Measurements from ENCODE around the gene EIF4A3. TPM values are rescaled to one million over a fixed set of nuclear protein-coding genes. Genes with fewer than 3 reads are reported as not detected.
"Not testable (repeated sequence)": the region's sequence is repeated elsewhere in the genome, so short reads cannot be mapped to it uniquely, and the experiment has no call there.

Gene EIF4A3
- total RNA-seq, 1 donor from 2014 or later, result 57.9 TPM

GRCh38 chr17:80173126-80173525, 26.2 kb upstream of the EIF4A3 start:
- no peak for DNase-seq (ENCODE audit: low spot score)

GRCh38 chr17:80171681-80172080, 24.8 kb upstream of the EIF4A3 start:
- no peak for DNase-seq (ENCODE audit: low spot score)

GRCh38 chr17:80169784-80170500, 23.0 kb upstream of the EIF4A3 start, which contains the start of gene CARD14:
Gene CARD14, plus strand, starts transcription at chr17:80170030. Its CDS starts 11,409 bp downstream, at chr17:80181439.
- DNase-seq (ENCODE audit: low spot score), result peak; percentile 33

- DNase-seq (ENCODE audit: low spot score), result no peak
Measured at GRCh38 chr17:80169107-80169506, 22.2 kb upstream of the EIF4A3 start.

GRCh38 chr17:80168371-80168770, 21.4 kb upstream of the EIF4A3 start:
- DNase-seq (ENCODE audit: low spot score), result no peak

- no peak for DNase-seq (ENCODE audit: low spot score)
Measured at GRCh38 chr17:80166446-80166845, 19.5 kb upstream of the EIF4A3 start.

GRCh38 chr17:80164185-80164584, 17.3 kb upstream of the EIF4A3 start:
- DNase-seq (ENCODE audit: low spot score), result no peak

GRCh38 chr17:80163336-80163735, 16.4 kb upstream of the EIF4A3 start:
- DNase-seq (ENCODE audit: low spot score), result no peak

- no peak for DNase-seq (ENCODE audit: low spot score)
Measured at GRCh38 chr17:80160536-80160935, 13.6 kb upstream of the EIF4A3 start.

- DNase-seq (ENCODE audit: low spot score), result no peak
Measured at GRCh38 chr17:80158846-80159245, 11.9 kb upstream of the EIF4A3 start.

- DNase-seq (ENCODE audit: low spot score), result not testable (repeated sequence)
Measured at GRCh38 chr17:80155600-80155999, 8.7 kb upstream of the EIF4A3 start.

- no peak for DNase-seq (ENCODE audit: low spot score)
Measured at GRCh38 chr17:80154166-80154565, 7.2 kb upstream of the EIF4A3 start.

- DNase-seq (ENCODE audit: low spot score), result no peak
Measured at GRCh38 chr17:80153004-80153403, 6.1 kb upstream of the EIF4A3 start.

- DNase-seq (ENCODE audit: low spot score), result no peak
Measured at GRCh38 chr17:80152081-80152702, 5.3 kb upstream of the EIF4A3 start.

- DNase-seq (ENCODE audit: low spot score), result no peak
Measured at GRCh38 chr17:80151333-80151732, 4.4 kb upstream of the EIF4A3 start.

GRCh38 chr17:80146121-80147034, 550 bp downstream of the EIF4A3 start:
- DNase-seq (ENCODE audit: low spot score), result no peak

- no peak for DNase-seq (ENCODE audit: low spot score)
Measured at GRCh38 chr17:80145076-80146075, 1.6 kb downstream of the EIF4A3 start.

- no peak for DNase-seq (ENCODE audit: low spot score)
Measured at GRCh38 chr17:80142929-80143328, 4.0 kb downstream of the EIF4A3 start.

GRCh38 chr17:80141463-80142165, 5.3 kb downstream of the EIF4A3 start:
- no peak for DNase-seq (ENCODE audit: low spot score)

GRCh38 chr17:80138856-80139426, 8.0 kb downstream of the EIF4A3 start:
- no peak for DNase-seq (ENCODE audit: low spot score)
